ENCODE data around the gene ZFP42.
"Not testable (repeated sequence)": the region's sequence is repeated elsewhere in the genome, so short reads cannot be mapped to it uniquely, and the experiment has no call there.

Gene ZFP42

GRCh38 chr4:188021548-188022249 is 26.1 kb downstream of the ZFP42 start:
- DNase-seq, result no peak

DNA sequence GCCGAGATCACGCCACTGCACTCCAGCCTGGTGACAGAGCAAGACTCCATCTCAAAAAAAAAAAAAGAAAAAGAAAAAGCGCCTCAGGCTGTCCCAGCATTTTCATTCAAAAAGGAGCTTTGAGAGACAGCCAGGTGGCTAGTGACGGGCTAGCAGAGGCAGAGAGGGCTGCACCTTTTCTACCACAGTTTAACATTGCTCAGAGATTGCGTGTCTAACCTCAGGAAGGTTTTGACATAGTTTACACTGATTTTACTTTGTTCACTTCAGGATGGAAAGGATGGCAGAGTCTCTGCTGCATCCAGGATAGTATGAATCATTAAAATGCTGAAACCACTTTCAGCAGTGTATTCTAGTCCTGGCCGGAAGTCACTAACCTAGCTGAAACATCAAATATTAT is 28.1 kb downstream of the ZFP42 start:
- no peak for DNase-seq

DNA sequence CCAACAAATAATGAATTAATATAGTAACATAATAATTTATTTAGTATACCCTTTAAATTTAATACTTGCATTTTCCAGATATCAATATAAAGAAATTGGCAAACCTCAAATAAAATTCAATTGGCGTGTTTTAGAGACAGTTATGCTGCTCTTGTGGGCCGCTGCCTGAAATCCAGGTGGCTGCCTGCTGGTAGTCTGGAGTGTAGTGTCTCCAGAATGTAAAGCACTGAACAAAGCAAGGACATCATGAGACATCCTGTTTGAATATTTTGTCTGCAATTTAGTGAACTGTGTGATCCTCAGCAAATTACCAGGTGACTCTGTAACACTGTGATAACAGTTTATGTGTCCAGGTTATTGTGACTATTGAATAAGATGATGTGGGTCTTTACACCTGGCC is 29.9 kb downstream of the ZFP42 start:
- DNase-seq, result no peak

DNA sequence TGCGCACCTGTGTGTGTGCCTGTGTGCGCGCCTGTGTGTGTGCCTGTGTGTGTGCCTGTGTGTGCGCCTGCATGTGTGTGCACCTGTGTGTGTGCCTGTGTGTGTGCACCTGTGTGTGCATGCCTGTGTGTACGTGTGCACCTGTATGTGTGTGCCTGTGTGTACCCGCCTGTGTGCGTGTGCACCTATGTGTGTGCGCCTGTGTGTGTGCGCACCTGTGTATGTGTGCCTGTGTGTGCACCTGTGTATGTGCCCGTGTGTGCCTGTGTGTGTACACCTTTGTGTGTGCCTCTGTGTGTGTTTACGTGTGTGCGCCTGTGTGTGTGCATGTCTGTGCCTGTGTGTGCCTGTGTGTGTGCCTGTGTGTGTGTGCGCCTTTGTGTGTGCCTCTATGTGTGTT is 33.5 kb downstream of the ZFP42 start:
- DNase-seq, result no peak

GRCh38 chr4:188030401-188030800 is 34.8 kb downstream of the ZFP42 start:
- DNase-seq, result no peak

- no peak for DNase-seq
These were observed 36.2 kb downstream of the ZFP42 start for GRCh38 chr4:188031751-188032150.

- DNase-seq, result no peak
These were observed 36.6 kb downstream of the ZFP42 start for GRCh38 chr4:188032170-188032569.

GRCh38 chr4:188032583-188032982 is 37.0 kb downstream of the ZFP42 start:
- DNase-seq, result no peak

DNA sequence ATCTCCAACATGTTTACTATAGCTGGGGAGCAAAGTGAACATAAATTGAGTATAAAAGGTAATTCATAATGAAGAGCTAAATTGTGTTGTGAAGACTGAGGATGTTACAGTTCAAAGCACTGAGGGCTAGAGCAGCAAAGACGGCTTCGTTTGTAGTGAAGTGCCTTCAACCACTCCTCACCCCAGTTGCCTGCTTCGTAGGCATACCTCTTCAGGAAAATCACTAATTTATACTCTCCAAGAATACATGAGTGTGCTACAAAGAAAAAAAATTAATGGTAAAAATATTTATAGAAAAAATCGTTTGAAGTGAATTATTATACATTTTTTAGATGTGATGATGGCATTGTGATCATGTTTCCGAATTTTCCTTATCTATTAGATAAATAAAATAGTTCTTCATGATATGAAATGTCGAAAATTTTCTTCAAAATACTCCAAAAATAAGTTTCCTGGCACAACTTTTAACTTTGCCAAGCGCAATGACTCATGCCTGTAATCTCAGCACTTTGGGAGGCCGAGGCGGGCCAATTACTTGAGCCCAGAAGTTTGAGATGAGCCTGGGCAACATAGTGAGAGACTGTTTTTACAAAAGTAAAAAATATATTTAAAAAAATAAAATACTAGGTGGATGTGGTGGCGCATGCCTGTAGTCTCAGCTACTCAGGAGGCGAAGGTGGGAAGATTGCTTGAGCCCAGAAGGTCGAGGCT is 41.6 kb downstream of the ZFP42 start:
- DNase-seq, result no peak

- no peak for DNase-seq
These were observed 46.1 kb downstream of the ZFP42 start for GRCh38 chr4:188041721-188042120.

GRCh38 chr4:188042191-188042590 is 46.6 kb downstream of the ZFP42 start:
- DNase-seq, result no peak

- no peak for DNase-seq
These were observed 47.6 kb downstream of the ZFP42 start for GRCh38 chr4:188043154-188043553.

- DNase-seq, result not testable (repeated sequence)
These were observed 49.9 kb downstream of the ZFP42 start for GRCh38 chr4:188045461-188045860.

- DNase-seq, result no peak
These were observed 51.1 kb downstream of the ZFP42 start for GRCh38 chr4:188046657-188047056.

GRCh38 chr4:188053302-188053701 is 57.7 kb downstream of the ZFP42 start:
- no peak for DNase-seq
